GM04503 (cell line): ENCODE results near the gene ADAM12.
"Not testable (repeated sequence)": the region's sequence is repeated elsewhere in the genome, so short reads cannot be mapped to it uniquely, and the experiment has no call there.

Experiments used
- DNase-seq: peaks from one replicate; pipeline ENCODE4 v3.0.0-alpha.2; 2012; ENCODE audit warnings: low read depth

ADAM12 gene

DNA sequence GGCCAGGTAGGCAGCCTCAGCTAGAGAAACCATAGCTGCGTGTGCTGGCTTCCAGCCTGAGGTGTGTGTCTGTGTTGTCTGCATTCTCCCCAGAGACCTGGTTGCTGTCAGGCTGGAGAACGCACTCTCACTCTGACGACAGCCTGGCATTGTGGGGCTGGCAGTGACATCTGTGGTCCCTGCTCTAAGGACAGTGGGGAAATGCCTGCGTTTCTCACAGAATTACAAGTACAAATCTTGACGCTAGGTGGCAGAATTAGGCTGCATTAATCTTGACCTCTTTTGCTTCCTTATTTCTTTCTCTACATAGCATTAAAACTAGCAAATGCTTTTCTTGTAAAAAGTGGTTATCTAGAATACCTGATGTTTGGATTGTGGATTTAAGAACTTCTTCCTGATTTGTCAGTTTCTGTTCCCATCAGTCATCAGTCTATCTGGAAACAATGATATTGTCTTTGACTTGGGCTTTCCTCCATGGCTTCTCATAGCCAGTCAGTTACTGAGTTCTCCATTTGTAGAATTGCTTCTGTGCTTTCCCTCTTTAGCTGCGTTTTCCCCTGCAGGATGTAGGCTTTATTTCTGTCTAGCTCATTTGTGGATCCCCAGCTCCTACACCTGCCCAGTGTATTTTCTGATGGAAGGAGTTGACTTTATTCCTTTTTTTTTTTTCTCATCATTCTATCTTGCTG lies 405.9 kb downstream of the ADAM12 start:
- peak; percentile 34 for DNase-seq

GRCh38 chr10:125980521-125981035 lies 407.7 kb downstream of the ADAM12 start:
- no peak for DNase-seq

GRCh38 chr10:125979976-125980375 lies 408.3 kb downstream of the ADAM12 start:
- DNase-seq: no peak

DNA sequence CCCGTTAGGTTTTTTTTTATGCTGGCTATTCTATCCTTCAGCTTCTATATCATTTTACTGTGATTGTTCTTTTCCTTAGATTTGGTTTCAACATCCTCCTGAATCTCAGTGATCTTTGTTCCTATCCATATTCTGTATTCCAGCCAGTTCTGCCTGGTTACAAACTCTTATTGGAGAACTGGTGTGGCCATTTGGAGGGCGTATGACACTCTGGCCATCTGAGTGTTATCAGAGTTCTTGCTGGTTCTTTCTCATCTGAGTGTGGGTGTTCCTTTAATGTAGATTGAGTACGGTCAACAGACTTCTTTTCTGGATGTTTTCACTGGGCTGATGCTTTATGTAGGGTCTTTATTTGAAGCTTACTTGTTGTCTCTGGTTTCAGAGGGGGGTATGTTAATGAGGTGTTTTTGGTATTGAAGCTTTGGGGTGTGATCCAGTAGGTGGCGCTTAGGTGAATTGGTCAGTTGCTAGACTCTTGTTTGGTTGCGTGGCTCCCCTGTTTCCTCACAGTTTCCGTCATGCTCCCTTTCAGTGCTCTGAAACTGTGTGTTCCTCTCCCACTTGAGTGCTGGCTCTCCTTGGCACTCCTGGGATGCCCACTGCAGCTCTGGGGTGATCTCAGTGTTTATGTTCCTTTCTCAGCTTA lies 411.2 kb downstream of the ADAM12 start:
- no peak for DNase-seq

- DNase-seq: not testable (repeated sequence)
Measured at GRCh38 chr10:125970077-125970630, 418.1 kb downstream of the ADAM12 start.

DNA sequence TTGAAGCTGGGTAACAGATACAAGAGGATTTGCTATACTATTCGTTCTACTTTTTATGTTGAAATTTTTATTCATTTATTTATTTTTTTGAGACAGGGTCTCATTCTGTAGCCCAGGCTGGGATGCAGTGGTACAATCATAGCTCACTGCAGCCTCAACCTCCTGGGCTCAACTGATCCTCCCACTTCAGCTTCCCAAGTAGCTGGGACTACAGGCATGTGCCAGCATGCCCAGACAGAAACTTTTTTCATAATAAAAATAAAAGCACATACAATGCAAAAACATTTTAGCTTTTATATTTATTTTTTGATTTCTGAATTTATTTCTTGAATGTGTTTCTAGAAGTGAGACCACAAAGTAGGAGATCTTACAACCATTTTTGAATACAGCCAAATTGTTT lies 420.7 kb downstream of the ADAM12 start:
- no peak for DNase-seq

- no peak for DNase-seq
Measured at GRCh38 chr10:125964558-125964957, 423.7 kb downstream of the ADAM12 start.
